ENCODE data around the gene C2orf81. TPM values are rescaled to one million over a fixed set of nuclear protein-coding genes. Genes with fewer than 3 reads are reported as not detected.

C2orf81 gene
- total RNA-seq, 1 experiment from 2014 or later = 9.8 TPM

DNA sequence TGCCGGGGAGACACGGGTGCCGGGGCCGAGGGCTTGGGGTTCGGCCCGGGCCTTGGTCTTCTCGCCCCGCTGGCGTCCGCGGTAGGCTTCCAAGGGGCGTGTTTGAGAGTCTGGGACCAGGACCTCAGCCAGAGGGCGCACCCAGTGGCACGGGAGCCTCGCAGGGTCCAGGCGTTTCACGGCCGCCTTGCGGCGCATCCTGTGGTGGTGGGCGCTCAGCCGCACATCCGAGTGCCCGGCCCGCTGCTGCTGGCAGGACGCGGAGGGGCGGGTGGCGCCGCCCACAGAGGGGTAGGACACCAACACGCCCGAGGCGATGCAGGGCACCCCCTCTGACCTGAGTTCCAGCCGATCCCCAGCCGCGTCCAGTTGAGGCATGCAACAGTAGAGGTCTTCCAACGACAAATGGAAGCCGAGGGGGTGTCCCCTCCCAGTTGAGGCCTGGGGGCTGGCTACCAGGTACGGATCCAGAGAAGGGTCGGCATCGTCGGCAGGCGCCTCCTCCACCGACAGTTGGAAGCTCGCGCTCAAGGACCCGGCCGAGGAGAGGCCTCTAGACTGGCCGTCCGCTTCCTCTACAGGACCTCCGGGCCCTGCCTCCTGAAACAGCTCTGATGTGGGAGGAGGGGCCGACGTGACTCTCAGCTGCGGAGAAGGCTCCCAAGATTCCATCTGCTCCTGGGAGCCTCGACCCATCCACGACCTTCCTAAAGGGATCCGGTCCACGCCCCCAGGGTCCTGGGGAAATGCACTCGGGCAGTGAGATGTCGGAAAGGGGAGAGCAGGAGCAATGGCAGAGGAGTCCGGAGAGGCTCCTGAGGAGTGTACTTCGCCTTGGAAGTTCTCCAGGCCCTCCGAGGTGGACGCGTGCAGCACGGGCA lies 6.3 kb downstream of the C2orf81 start:
- H3K4me1 ChIP-seq (replicated peaks; ENCODE audit: insufficient read depth) = 0 out of 2 replicates have a peak, but pooled peaks cover under 1% of the 10 kb centered on the region
- intact Hi-C loops (cut with micrococcal nuclease; ENCODE audit: unreplicated experiment) = no loop called here
- CTCF ChIA-PET = no interaction called here
- H3K9me3 ChIP-seq (ENCODE audit: insufficient read depth, low read depth) = no peaks in the 10 kb centered on the region
- peak overlapping the region; percentile 22; the same call in 1 of the 2 replicates for H3K4me2 ChIP-seq
- no peaks in the 10 kb centered on the region for H4K20me1 ChIP-seq (ENCODE audit: insufficient read depth)
- H3K9me2 ChIP-seq (ENCODE audit: insufficient read depth) = no peaks in the 10 kb centered on the region
- no peak overlapping the region for H3K27ac ChIP-seq
- H3K27me3 ChIP-seq (ENCODE audit: insufficient read depth, low read depth) = no peaks in the 10 kb centered on the region
- POLR2A ChIA-PET (ENCODE audit: unreplicated experiment) = no interaction called here
- no peaks in the 10 kb centered on the region for H3K79me2 ChIP-seq (ENCODE audit: low read depth)
- no peak for DNase-seq
- BruUV-seq (replicated peaks) = no TSS peak
- H3K36me3 ChIP-seq (ENCODE audit: low read depth) = no peaks in the 10 kb centered on the region
- H2AFZ ChIP-seq = no peak overlapping the region
- no peak for TF ChIP-seq EZH2 (IDR thresholded peaks at IDR 0.05; ENCODE audit: low read depth)
- TF ChIP-seq, protein P1, sequence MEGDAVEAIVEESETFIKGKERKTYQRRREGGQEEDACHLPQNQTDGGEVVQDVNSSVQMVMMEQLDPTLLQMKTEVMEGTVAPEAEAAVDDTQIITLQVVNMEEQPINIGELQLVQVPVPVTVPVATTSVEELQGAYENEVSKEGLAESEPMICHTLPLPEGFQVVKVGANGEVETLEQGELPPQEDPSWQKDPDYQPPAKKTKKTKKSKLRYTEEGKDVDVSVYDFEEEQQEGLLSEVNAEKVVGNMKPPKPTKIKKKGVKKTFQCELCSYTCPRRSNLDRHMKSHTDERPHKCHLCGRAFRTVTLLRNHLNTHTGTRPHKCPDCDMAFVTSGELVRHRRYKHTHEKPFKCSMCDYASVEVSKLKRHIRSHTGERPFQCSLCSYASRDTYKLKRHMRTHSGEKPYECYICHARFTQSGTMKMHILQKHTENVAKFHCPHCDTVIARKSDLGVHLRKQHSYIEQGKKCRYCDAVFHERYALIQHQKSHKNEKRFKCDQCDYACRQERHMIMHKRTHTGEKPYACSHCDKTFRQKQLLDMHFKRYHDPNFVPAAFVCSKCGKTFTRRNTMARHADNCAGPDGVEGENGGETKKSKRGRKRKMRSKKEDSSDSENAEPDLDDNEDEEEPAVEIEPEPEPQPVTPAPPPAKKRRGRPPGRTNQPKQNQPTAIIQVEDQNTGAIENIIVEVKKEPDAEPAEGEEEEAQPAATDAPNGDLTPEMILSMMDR (conservative IDR thresholded peaks at IDR 0.05) = no peak
- H3K4me3 ChIP-seq = no peak overlapping the region; the same call in 1 of the 2 replicates
- H3F3A ChIP-seq (ENCODE audit: insufficient read depth, low read depth) = no peaks in the 10 kb centered on the region

DNA sequence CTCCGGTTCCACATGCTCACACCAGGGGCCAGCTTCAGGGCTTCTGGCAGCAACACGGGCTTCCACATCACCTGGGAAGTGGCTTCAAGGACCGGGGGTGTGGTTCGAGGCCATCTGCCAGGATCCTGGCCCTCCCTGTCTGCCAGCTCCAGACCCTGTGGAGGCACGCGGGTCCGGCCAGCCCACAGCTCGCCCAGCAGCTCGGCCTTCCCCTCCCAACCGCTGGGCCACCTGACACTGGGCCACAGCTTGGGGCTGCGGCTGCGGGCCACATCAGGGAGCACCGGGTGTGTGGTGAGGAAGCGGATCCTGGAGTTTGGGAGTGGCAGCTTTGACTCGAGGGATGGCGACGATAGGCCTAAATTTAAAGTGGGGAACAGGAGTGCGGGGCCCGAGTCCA lies 7.0 kb downstream of the C2orf81 start:
- no peaks in the 10 kb centered on the region for H3K9me3 ChIP-seq (ENCODE audit: insufficient read depth, low read depth)
- POLR2A ChIA-PET (ENCODE audit: unreplicated experiment) = no interaction called here
- H3K4me3 ChIP-seq = no peak overlapping the region
- no peaks in the 10 kb centered on the region for H3K36me3 ChIP-seq (ENCODE audit: low read depth)
- H3F3A ChIP-seq (ENCODE audit: insufficient read depth, low read depth) = no peaks in the 10 kb centered on the region
- no peak overlapping the region for H3K27ac ChIP-seq
- H3K27me3 ChIP-seq (ENCODE audit: insufficient read depth, low read depth) = no peaks in the 10 kb centered on the region
- CTCF ChIA-PET = no interaction called here
- no peaks in the 10 kb centered on the region for H4K20me1 ChIP-seq (ENCODE audit: insufficient read depth)
- no TSS peak for BruUV-seq (replicated peaks)
- no peaks in the 10 kb centered on the region for H3K4me1 ChIP-seq (replicated peaks; ENCODE audit: insufficient read depth)
- peak overlapping the region; percentile 22; the same call in 1 of the 2 replicates for H3K4me2 ChIP-seq
- intact Hi-C loops (cut with micrococcal nuclease; ENCODE audit: unreplicated experiment) = no loop called here
- no peak overlapping the region for H2AFZ ChIP-seq
- no peak for TF ChIP-seq EZH2 (IDR thresholded peaks at IDR 0.05; ENCODE audit: low read depth)
- TF ChIP-seq, protein P1 (conservative IDR thresholded peaks at IDR 0.05) = no peak
- no peaks in the 10 kb centered on the region for H3K79me2 ChIP-seq (ENCODE audit: low read depth)
- no peaks in the 10 kb centered on the region for H3K9me2 ChIP-seq (ENCODE audit: insufficient read depth)
- no peak for DNase-seq

DNA sequence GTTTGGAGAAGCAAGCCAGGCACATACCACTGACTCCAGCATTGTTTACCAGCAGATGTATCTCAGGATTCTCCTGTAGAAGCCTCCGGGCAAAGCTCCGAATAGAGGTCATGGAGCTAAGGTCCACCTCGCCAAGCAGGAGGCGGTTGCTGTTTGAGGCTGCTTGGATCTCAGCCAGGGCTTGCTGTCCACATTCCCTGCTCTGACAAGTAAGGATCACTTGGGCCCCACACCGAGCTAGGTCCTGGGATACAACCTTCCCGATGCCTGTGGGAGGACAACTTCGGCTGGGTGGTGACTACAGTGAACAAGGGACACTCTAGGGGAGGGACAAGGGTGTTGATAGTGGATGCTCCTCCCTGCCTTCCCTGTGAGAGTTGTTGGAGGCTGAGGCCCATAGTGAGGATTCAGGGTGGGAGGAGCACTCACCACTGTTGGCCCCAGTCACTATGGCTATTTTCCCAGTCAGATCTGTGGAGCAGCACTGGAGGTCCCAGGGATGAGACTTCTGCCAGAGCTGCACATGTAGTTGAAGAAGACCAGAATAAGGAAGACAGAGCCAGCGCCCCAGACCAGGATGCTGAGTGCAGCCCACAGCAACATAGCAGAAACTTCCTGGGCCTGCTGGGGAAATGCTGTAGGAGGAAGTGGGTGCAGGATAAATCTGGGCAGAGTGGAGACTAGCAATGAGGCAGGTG lies 8.3 kb downstream of the C2orf81 start:
- no peak overlapping the region for H2AFZ ChIP-seq
- DNase-seq = no peak
- no peak overlapping the region for H3K4me2 ChIP-seq
- H3K79me2 ChIP-seq (ENCODE audit: low read depth) = no peaks in the 10 kb centered on the region
- H3K27ac ChIP-seq = no peak overlapping the region
- H3K27me3 ChIP-seq (ENCODE audit: insufficient read depth, low read depth) = no peaks in the 10 kb centered on the region
- CTCF ChIA-PET = no interaction called here
- intact Hi-C loops (cut with micrococcal nuclease; ENCODE audit: unreplicated experiment) = no loop called here
- TF ChIP-seq, protein P1 (conservative IDR thresholded peaks at IDR 0.05) = no peak
- no peak for TF ChIP-seq EZH2 (IDR thresholded peaks at IDR 0.05; ENCODE audit: low read depth)
- no peaks in the 10 kb centered on the region for H3F3A ChIP-seq (ENCODE audit: insufficient read depth, low read depth)
- H4K20me1 ChIP-seq (ENCODE audit: insufficient read depth) = no peaks in the 10 kb centered on the region
- H3K4me1 ChIP-seq (replicated peaks; ENCODE audit: insufficient read depth) = no peaks in the 10 kb centered on the region
- no peaks in the 10 kb centered on the region for H3K9me2 ChIP-seq (ENCODE audit: insufficient read depth)
- H3K4me3 ChIP-seq = no peak overlapping the region
- BruUV-seq (replicated peaks) = no TSS peak
- POLR2A ChIA-PET (ENCODE audit: unreplicated experiment) = no interaction called here
- H3K36me3 ChIP-seq (ENCODE audit: low read depth) = no peaks in the 10 kb centered on the region
- H3K9me3 ChIP-seq (ENCODE audit: insufficient read depth, low read depth) = no peaks in the 10 kb centered on the region

Data from PC-9 (cell line).